Neural progenitor cell (in vitro differentiated cells): ENCODE results near the gene C1orf216.

Experiments used
- EZH2 ChIP-seq: fragments of 200-600 bp; sonication (generic); IDR thresholded peaks from 2 replicates; pipeline ENCODE4 v1.6.1; 2017; ENCODE audit warnings: antibody characterized with exemption, mild to moderate bottlenecking, moderate library complexity
- EZH2phosphoT487 ChIP-seq: fragments of 200-600 bp; sonication (generic); IDR thresholded peaks from 2 replicates; pipeline ENCODE4 v1.6.1; 2017; ENCODE audit warnings: antibody characterized with exemption
- TF ChIP-seq, protein P1 (sequence below): fragments of 200-600 bp; sonication (generic); IDR thresholded peaks from 2 replicates; pipeline ENCODE4 v1.5.1; 2017; ENCODE audit warnings: antibody characterized with exemption, mild to moderate bottlenecking

GRCh38 chr1:35692317-35692716 lies 26.4 kb downstream of the C1orf216 start:
- TF ChIP-seq, protein P1, sequence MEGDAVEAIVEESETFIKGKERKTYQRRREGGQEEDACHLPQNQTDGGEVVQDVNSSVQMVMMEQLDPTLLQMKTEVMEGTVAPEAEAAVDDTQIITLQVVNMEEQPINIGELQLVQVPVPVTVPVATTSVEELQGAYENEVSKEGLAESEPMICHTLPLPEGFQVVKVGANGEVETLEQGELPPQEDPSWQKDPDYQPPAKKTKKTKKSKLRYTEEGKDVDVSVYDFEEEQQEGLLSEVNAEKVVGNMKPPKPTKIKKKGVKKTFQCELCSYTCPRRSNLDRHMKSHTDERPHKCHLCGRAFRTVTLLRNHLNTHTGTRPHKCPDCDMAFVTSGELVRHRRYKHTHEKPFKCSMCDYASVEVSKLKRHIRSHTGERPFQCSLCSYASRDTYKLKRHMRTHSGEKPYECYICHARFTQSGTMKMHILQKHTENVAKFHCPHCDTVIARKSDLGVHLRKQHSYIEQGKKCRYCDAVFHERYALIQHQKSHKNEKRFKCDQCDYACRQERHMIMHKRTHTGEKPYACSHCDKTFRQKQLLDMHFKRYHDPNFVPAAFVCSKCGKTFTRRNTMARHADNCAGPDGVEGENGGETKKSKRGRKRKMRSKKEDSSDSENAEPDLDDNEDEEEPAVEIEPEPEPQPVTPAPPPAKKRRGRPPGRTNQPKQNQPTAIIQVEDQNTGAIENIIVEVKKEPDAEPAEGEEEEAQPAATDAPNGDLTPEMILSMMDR: no peak
- TF ChIP-seq EZH2 (no peak), EZH2phosphoT487 (no peak)
